GM21786 (cell line): ENCODE measurements around the gene BAD.
"Not testable (repeated sequence)": the region's sequence is repeated elsewhere in the genome, so short reads cannot be mapped to it uniquely, and the experiment has no call there.

Experiments used
- ATAC-seq: cut with Tn5 transposase; IDR thresholded peaks from one replicate; pipeline ENCODE4 v1.9.1; 2021; ENCODE audit not compliant: unreplicated experiment

Gene BAD

DNA sequence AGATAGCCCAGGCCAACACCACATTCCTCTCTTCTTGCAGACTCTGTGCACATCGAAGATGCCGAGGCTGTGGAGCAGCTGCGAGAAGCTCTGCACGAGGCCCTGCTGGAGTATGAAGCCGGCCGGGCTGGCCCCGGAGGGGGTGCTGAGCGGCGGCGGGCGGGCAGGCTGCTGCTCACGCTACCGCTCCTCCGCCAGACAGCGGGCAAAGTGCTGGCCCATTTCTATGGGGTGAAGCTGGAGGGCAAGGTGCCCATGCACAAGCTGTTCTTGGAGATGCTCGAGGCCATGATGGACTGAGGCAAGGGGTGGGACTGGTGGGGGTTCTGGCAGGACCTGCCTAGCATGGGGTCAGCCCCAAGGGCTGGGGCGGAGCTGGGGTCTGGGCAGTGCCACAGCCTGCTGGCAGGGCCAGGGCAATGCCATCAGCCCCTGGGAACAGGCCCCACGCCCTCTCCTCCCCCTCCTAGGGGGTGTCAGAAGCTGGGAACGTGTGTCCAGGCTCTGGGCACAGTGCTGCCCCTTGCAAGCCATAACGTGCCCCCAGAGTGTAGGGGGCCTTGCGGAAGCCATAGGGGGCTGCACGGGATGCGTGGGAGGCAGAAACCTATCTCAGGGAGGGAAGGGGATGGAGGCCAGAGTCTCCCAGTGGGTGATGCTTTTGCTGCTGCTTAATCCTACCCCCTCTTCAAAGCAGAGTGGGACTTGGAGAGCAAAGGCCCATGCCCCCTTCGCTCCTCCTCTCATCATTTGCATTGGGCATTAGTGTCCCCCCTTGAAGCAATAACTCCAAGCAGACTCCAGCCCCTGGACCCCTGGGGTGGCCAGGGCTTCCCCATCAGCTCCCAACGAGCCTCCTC lies 31.4 kb upstream of the BAD start:
- not testable (repeated sequence) for ATAC-seq

GRCh38 chr11:64314805-64315561 lies 30.5 kb upstream of the BAD start:
- no peak for ATAC-seq

DNA sequence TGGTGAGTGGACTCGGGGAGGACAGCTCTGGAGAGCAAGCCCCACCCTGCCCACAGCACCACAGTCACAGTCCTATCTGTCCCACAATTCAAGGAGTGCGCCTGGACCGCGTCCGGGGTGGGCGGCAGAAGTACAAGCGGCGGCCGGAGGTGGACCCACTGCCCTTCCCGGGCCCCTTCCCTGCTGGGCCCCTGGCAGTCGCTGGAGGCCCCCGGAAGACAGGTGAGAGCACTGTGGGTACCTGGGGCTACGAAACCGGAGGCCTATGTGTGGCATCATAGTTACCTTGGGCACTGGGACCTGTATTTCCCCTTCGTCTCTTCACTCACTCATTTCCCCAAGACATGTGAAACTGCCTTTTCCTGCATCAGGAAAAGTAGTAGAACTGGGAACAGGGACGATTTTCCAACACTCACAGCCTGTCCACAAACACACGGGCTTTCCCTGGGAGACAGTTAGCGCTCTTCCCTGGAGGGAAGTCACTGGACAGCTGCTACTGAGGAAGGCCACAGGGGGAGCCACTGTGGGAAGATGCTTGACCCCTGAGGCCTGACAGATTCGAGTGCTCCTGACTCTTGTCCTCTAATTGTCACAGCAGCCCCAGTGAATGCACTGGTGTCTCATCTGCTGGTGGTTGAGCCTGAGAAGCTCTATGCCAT lies 29.8 kb upstream of the BAD start:
- no peak for ATAC-seq

- no peak for ATAC-seq
Observed at GRCh38 chr11:64313491-64314145, 29.2 kb upstream of the BAD start.

DNA sequence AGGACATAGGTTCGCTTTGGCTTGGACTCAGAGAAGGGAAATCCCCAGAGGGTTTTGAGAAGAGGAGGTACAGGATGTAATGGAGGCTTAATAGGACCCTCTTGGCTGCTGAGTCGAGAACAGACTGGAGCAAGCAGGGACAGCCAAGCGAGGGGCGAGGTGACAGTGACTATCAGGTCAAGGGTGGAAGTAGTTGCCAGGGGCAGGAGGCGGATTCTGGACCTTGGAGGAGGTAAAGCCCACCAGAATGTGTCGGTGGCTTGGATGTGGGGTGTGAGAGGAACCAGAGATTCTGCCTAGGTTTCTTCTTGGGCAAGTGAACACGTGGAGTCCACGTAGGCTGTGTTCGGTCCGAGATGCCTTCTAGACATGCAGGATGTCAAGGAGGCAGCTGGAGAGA lies 28.5 kb upstream of the BAD start:
- no peak for ATAC-seq

GRCh38 chr11:64307795-64308194 lies 23.3 kb upstream of the BAD start:
- not testable (repeated sequence) for ATAC-seq

GRCh38 chr11:64306876-64307622 lies 22.6 kb upstream of the BAD start:
- ATAC-seq: no peak

DNA sequence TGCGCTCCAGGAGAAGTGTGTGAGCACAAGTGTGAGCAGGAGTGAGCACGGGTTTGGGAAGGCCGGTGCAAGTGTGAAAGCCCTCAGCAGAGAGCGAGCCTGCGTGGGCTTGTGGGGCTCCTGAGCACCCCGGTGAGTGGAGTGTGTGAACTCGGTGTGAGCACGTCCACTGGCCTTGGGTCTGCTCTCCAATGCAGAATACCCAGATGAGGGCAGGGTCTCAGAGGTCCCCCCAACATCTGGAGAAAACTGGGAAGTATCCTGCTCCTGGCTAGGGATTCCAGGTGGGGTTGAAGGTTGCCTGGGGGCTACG lies 22.1 kb upstream of the BAD start:
- ATAC-seq: no peak

DNA sequence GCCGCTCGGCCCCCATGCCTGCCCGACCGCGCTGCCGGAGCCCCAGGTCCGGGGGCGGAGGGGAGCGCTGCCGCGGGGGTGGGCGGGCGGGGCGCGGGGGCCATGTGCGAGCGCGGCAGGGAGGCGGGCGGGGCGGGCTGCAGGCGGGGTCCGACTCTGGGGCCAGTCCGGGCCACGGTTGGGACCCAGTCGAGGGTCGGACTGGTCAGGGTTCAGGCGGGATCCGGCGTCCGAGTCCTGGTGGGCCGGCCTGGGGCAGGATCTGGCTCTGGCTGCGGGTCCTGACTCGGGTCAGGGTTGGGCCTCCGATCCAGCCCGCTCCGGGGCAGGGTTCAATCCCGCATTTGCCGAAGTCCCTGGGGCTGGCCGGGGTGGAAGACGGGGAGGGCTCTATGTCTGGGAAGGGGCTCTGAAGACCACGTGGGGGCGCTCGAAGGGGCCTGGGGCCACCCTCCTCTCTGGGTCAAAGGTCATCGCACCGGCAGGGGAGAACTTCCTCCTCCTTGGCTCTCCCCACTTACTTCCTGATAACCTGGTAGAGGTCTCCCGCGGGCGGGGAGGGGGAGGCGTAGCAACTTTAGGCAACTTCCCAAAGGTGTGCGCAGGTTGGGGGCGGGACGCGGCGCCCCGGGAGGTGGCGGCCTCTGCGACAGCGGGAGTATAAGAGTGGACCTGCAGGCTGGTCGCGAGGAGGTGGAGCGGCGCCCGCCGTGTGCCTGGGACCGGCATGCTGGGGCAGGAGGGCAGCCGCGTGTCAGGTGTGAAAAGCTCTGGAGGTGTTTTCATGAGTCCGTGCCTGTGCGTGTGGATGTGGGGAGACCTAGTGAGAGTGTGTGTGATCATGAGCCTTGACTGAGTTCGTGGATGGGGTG lies 21.5 kb upstream of the BAD start:
- peak; percentile 28 for ATAC-seq

GRCh38 chr11:64305075-64305690 lies 20.7 kb upstream of the BAD start, which contains the start of gene ESRRA:
Gene ESRRA, plus strand, starts transcription at chr11:64305524. Its CDS starts 1,656 bp downstream, at chr11:64307180.
- peak; percentile 63 for ATAC-seq

- peak; percentile 22 for ATAC-seq
Observed at GRCh38 chr11:64304316-64305072, 20.0 kb upstream of the BAD start.

GRCh38 chr11:64304032-64304315 lies 19.5 kb upstream of the BAD start:
- no peak for ATAC-seq

GRCh38 chr11:64303109-64304031 lies 18.9 kb upstream of the BAD start:
- ATAC-seq: no peak

DNA sequence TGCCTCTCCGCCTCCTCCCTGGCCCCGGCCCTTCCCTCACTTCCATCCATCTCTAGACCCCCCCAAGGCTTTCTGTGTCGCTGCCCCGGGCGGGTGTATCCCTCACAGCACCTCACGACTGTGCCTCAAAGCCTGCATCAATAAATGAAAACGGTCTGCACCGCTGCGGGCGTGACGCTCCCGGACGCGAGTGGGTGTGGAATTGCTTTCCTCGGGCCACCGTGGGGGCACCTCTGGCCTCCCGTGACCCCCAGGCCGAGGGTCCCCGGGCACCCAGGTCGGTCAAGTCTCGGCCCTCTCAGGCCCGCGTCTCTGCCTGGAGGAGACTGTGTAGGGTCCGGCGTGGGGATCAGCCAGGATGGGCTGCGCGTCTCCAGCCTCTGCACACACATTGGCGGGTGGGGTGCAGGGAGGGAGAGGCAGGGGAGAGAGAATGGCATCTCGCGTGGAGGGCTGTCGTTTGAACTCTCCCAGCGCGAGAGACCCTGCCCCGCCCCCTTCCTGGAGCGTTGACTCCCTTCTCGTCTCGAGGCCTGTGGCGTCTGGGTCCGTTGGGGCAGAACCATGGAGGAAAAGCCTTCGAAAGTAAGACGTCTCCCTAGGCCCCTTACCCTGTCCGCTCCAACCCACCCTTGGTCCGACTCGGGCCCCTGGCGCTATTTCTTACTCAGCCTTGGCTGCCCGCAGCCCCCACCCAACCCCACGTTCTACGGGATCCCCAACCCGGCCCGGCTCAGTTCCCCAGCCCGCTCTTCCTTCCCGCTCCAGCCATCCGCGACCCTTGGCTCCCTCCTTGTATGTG lies 15.6 kb upstream of the BAD start, which contains the start of gene CATSPERZ:
Gene CATSPERZ, plus strand, starts transcription at position 512 of the 802 bp plus-strand sequence. Its CDS starts 53 bp downstream, at position 565.
- ATAC-seq: no peak

DNA sequence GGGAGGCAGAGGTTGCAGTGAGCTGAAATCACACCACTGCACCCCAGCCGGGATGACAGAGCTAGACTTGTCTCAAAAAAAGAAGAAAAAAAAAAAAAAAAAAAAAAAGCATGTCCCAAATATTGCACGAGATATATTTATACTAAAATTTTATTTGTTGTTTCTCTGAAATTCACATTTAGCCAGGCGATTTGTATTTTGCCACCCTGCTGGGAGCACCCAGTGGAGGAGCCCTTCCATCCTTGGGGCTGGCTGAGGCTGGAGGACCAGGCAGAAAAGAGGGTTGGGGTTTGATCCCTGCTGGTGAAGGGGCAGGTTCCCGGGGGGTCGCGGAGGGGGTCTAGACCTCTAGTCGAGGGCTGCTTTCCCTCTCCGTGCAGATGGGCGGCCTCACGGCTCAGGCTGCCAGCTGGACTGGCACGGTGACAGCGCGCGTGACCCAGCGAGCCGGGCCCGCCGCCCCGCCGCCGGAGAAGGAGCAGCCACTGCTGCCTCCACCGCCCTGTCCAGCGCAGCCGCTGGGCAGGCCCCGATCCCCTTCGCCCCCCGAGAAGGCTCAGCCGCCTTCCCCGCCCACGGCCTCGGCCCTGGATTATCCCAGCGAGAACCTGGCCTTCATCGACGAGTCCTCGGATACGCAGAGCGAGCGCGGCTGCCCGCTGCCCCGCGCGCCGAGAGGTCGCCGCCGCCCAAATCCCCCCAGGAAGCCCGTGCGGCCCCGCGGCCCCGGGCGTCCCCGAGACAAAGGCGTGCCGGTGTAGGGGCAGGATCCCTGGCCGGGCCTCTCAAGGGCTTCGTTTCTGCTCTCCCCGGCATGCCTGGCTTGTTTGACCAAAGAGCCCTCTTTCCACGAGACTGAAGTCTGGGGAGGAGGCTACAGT lies 14.7 kb upstream of the BAD start:
- ATAC-seq: no peak
